Stimulated activated CD8-positive, alpha-beta memory T cell treated with anti-CD3 and anti-CD28 coated beads, Interleukin-15, amount 100 ng/mL, for 48 hours (primary cell): ENCODE data around the gene GOLGA3.
"Not testable (repeated sequence)": the region's sequence is repeated elsewhere in the genome, so short reads cannot be mapped to it uniquely, and the experiment has no call there.

Source experiments
- DNase-seq, 2 donors: peaks; one replicate each; pipeline ENCODE4 v3.0.0-alpha.2; 2020; ENCODE audit warnings: low read depth in 2 of 2

Gene GOLGA3

DNA sequence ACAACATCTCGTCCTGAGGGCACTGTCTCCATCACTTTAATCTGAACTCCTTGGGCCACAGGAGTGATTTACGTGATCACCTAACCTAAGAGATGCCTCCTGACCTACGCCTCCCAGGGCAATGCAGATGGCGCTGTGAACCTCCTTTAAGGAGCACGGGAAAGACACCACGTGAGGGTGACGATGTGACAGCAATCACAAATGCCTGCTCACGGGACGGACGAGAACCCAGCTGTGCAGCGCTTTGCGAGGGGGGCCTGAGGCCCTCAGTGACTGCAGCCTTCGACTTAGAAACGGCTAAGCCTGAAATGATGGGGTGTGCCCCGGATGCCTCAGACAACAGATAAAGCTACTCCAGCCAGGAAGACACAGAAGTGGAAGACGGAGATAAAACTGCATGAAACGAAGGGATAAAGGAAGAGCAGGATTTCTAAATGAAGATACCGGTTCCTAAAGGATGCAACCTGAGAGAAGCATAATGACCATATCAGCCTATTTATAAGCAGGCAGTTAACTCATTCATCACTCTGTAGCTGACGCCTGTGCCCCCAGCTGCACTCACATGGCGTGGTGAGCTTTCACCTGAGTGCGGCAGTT, 13.9 kb upstream of the GOLGA3 start:
- DNase-seq = no peak

GRCh38 chr12:132841151-132841550, 12.5 kb upstream of the GOLGA3 start:
- DNase-seq = no peak

DNA sequence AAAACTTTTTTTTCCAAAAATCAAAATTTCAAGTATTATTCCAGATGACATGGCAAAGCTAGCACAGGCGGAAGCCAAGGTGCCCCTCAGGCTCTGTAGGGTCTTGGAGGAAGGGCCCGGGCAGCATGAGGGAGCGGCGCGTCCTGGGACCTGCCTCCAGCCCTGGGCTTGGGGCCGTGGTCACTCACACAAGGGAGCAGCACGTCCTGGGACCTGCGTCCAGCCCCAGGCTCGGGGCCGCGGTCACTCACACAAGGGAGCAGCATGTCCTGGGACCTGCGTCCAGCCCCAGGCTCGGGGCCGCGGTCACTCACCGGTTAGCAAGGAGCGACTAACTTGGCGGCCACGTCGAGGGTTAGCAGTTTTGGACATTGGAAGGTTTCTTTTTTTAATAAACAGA, 11.9 kb upstream of the GOLGA3 start:
- DNase-seq = no peak

GRCh38 chr12:132839558-132840235, 11.0 kb upstream of the GOLGA3 start:
- DNase-seq = no peak

DNA sequence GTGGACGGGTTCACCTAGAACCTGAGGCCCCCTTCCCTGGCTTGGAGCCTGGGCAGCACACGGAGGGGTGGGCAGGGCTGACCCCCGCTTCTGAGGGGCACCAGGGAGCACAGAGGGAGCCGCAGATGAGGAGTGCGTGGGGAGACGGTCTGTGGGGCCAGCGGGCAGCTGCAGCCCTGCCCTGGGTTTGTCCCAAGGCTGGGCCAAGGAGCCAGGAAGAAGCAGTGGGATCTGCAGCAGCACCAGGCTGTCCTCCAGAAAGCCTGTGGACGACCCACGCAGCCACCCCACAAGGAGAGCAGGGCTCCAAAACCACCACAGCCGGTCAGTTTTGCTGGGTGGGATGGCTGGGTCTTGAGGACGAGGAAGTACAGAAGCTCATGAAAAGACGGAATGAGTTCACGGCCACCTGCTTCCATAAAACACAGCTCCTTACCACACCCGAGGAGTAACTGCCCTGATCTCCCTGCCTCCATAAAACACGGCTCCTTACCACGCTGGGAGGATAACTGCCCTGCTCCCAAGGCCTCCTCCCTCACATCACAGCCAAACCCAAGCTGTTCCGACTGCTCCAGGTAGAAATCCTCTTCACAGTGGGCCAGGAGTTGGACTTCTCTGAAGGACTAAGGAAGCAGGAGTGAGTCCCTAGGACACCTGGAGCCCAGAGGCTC, 9.9 kb upstream of the GOLGA3 start:
- DNase-seq = no peak

- DNase-seq = no peak
Measured at GRCh38 chr12:132837693-132838409, 9.2 kb upstream of the GOLGA3 start.

DNA sequence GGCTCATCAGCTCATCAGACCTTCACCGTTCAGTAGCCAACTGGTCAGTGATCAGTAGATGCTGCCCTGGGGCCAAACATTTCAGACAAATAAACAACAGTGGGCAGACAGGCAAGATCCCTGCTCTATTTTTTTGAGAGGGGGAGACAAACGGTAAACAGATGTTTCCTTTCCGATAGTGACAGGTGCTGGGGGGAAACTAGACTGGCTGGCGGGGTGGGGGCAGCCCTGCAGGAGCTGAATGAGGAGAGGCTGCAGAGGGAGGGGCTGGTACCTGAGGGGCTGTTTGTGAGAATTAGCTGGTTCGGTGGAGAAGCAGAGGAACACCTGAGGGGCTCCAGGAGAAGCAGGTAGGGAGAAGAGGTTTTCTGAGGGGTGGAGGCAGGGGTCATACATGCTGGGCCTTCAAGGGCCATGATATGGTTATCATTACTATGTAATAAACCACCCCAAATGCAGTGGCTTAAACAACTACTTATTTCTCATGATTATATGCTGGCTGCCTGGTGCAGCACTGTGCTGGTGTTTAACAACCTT, 8.2 kb upstream of the GOLGA3 start:
- DNase-seq = no peak

DNA sequence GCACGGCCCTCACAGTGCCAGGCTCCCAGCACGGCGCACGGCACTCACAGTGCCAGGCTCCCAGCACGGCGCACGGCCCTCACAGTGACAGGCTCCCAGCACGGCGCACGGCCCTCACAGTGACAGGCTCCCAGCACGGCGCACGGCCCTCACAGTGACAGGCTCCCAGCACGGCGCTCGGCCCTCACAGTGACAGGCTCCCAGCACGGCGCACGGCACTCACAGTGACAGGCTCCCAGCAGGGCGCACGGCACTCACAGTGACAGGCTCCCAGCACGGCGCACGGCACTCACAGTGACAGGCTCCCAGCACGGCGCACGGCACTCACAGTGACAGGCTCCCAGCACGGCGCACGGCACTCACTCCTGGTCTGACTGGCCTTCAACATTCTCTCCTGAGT, 7.6 kb upstream of the GOLGA3 start:
- DNase-seq = not testable (repeated sequence)

GRCh38 chr12:132835076-132836025, 6.7 kb upstream of the GOLGA3 start:
- no peak for DNase-seq

GRCh38 chr12:132834181-132834711, 5.6 kb upstream of the GOLGA3 start:
- no peak for DNase-seq

DNA sequence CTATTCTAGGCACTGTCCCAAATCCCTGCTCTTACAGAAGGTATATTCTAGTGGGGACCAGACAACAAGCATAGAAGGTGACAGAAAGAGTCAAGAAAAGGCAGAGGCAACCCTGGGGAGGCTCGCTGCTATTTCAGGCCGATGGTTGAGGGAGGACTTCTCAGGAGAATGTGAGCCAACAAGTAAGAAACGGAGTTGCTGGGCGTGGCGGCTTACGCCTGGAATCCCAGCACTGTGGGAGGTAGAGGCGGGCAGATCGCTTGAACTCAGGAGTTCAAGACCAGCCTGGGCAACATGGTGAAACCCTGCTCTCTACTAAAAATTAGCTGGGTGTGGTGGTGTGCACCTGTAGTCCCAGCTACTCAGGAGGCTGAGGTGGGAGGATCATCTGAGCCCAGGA, 4.7 kb upstream of the GOLGA3 start:
- no peak for DNase-seq

GRCh38 chr12:132831771-132832170, 3.1 kb upstream of the GOLGA3 start:
- DNase-seq = no peak

DNA sequence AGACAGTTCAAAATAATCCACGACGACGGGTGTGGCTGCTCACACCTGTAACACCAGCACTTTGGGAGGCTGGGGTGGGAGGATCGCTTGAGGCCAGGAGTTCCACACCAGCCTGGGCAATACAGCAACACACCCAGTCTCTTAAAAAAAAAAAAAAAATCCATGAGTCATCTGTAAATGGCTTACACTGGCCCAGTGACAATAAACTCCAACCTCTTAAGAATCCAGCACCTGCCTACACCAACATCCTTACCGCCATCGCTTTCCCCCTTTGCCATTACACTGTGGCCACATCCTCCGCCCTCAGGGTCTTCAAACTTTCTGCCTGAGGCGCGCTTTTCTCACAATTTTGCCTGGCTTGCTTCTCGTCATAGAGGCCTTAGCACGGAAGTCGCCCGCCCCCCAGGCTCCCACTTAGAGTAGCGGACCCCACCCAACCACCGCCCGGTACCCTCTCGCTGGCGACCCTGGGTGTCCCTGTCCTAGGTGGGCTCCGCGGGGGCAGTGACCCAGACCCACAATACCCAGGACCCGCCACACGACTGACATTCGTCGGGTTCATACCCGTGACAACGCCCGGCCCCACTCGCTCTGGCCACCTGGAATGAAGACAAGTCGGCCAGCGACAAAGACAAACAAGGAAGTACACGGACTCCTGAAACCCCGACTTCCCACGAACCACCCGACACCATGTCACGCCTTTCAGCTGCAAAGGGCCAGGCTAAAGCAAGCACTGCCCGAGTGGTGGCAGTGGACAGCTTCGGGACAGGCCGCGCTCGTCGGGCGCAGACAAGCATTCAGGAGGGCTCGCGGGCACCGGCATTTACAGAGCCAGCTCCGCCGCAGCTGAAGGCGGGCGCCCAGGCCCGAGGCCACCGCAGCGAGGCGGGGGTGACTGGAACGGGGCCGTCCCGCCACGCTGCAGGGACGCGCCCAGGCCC, 636 bp downstream of the GOLGA3 start:
- DNase-seq = no peak

GRCh38 chr12:132825861-132826260, 2.8 kb downstream of the GOLGA3 start:
- no peak for DNase-seq

DNA sequence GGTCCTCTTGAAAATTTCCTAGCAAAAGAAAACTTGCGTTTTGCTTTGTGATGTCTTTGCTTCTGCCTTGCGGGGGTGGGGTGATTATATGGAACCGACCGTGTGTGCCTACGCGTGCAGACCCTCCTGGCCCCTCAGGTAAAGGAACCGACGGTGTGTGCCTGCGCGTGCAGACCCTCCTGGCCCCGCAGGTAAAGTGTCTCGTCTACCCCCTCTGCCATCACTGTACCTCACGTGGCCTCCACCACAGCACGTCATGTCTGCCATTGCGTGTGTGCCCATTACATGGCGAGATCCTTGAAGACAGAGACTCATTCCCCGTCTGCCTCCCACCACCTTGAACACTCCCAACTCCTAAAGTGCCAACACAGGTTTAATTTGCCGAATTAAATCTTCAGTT, 3.6 kb downstream of the GOLGA3 start:
- no peak for DNase-seq

DNA sequence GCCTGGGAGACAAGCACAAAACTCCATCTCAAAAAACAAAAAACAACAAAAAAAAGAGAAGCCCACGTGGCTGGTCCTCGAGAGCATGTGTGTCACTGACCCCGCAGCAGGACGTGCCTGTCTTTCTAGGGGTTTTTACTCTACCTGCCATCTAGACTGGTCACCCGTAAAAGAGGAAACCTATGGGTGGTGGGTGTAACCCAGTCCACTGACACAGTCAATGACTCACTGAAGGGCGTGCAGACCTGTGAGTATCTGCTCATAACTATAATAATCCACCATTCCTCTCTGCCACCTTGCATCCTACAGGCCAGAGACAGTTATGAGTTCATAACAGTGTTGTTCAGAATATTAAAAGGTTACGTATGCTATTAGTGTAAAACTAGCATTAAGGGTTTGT, 4.6 kb downstream of the GOLGA3 start:
- DNase-seq = no peak

GRCh38 chr12:132818562-132818961, 10.1 kb downstream of the GOLGA3 start:
- DNase-seq = no peak

DNA sequence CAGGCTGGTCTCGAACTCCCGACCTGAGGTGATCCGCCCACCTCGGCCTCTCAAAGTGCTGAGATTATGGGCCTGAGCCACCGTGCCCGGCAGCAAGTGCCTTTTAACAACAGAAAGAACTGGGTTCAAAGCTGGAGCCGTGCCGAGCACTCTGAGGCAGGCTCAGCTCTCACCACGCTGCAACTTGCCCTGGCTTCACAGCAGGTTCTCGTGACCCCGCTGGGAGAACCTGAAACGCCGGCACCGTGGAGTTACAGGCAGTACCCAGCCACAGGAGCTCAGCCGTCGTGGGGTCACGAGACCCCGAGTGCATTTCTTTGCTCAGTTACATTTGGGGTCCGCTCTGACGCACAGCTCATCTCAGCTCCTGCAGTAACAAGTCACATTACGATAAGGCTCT, 14.4 kb downstream of the GOLGA3 start:
- no peak for DNase-seq

GRCh38 chr12:132813443-132813842, 15.2 kb downstream of the GOLGA3 start:
- no peak for DNase-seq
